GM12878 (cell line): ENCODE results near the gene PPP2R1A. TPM values are rescaled to one million over a fixed set of nuclear protein-coding genes. Genes with fewer than 3 reads are reported as not detected.

Source experiments
- EED ChIP-seq: sonication (generic); IDR thresholded peaks from 2 replicates; pipeline ENCODE4 v1.6.1; 2016; ENCODE audit warnings: antibody characterized with exemption, low read depth
- EGR1 ChIP-seq, 2 experiments: IDR thresholded peaks; 1 replicate in 1 of 2; 2 replicates in 1 of 2; pipeline ENCODE4 v1.6.1; 2011 to 2012; ENCODE audit warnings: low read depth in 2 of 2, low read length in 2 of 2, borderline replicate concordance in 1 of 2, mild to moderate bottlenecking in 1 of 2, moderate library complexity in 1 of 2
- FOS ChIP-seq: IDR thresholded peaks from 3 replicates; pipeline ENCODE4 v1.6.1; 2011; ENCODE audit warnings: borderline replicate concordance; ENCODE audit not compliant: insufficient read length; ENCODE audit errors: extremely low read depth
- FOXM1 ChIP-seq: IDR thresholded peaks from 2 replicates; pipeline ENCODE4 v1.6.1; 2012; ENCODE audit warnings: low read depth, mild to moderate bottlenecking, inconsistent platforms, low read length, moderate library complexity
- IRF4 ChIP-seq: IDR thresholded peaks from 2 replicates; pipeline ENCODE4 v1.6.1; 2011; ENCODE audit warnings: low read depth, low read length
- JUND ChIP-seq: IDR thresholded peaks from 2 replicates; pipeline ENCODE4 v1.6.1; 2012; ENCODE audit warnings: low read depth, mild to moderate bottlenecking, low read length, improper control_type of control experiment, moderate library complexity
- MEF2B ChIP-seq: fragments of 450-650 bp; IDR thresholded peaks from 2 replicates; pipeline ENCODE4 v1.6.1; 2018; ENCODE audit warnings: mild to moderate bottlenecking, moderate library complexity; ENCODE audit not compliant: partially characterized antibody, poor library complexity, severe bottlenecking
- NBN ChIP-seq: fragments of 450-650 bp; IDR thresholded peaks from 2 replicates; pipeline ENCODE4 v1.6.1; 2016
- NFXL1 ChIP-seq: fragments of 450-650 bp; IDR thresholded peaks from 2 replicates; pipeline ENCODE4 v1.6.1; 2017; ENCODE audit warnings: antibody characterized with exemption, mild to moderate bottlenecking, borderline replicate concordance
- RCOR1 ChIP-seq: conservative IDR thresholded peaks from 2 replicates; pipeline ENCODE4 v1.6.1; 2012; ENCODE audit warnings: low read depth, low read length, improper control_type of control experiment
- SIN3A ChIP-seq: IDR thresholded peaks from 2 replicates; pipeline ENCODE4 v1.6.1; 2012; ENCODE audit warnings: low read depth, low read length, improper control_type of control experiment
- STAT3 ChIP-seq: IDR thresholded peaks from 2 replicates; pipeline ENCODE4 v1.6.1; 2011; ENCODE audit warnings: low read depth, low read length, improper control_type of control experiment
- ZNF384 ChIP-seq: IDR thresholded peaks from 2 replicates; pipeline ENCODE4 v1.6.1; 2012; ENCODE audit warnings: low read depth, mild to moderate bottlenecking, low read length, improper control_type of control experiment, borderline replicate concordance
- ZNF622 ChIP-seq: fragments of 450-650 bp; IDR thresholded peaks from 2 replicates; pipeline ENCODE4 v1.6.1; 2017; ENCODE audit warnings: mild to moderate bottlenecking, inconsistent platforms
- polyA plus RNA-seq, 11 experiments: library from polyadenylated mRNA; depleted of rRNA in 4 of 11; unstranded in 6 of 11; stranded (reverse) in 5 of 11; fragments of >200 nt; fragmentation: Nextera tagmentation in 4 of 11; fragmentation: Illumina TruSeq in 1 of 11; extraction: Ambion mirVana in 4 of 11; extraction: Trizol in 1 of 11; gene quantifications; 1 replicate in 1 of 11; 2 replicates in 10 of 11; pipeline versions ENCODE4 v1.2.1 to v1.2.3, GENCODE V29; 2011 to 2016; ENCODE audit warnings: inconsistent platforms in 2 of 11, missing spikeins in 2 of 11, low read depth in 1 of 11
- total RNA-seq, 4 experiments: library from RNA; depleted of rRNA in 3 of 4; stranded (reverse); fragments of >200 nt in 3 of 4; fragmentation: Illumina TruSeq in 1 of 4; extraction: Trizol in 1 of 4; gene quantifications; 2 replicates each; pipeline versions ENCODE4 v1.2.1 to v1.2.3, GENCODE V29; 2013 to 2021
- TF ChIP-seq, protein P1 (sequence below): fragments of 150-350 bp; IDR thresholded peaks from 2 replicates; pipeline ENCODE4 v1.6.1; 2014; ENCODE audit warnings: mild to moderate bottlenecking, low read depth, low read length
- TF ChIP-seq, protein P2 (sequence below): IDR thresholded peaks from 2 replicates; pipeline ENCODE4 v1.6.1; 2012; ENCODE audit warnings: low read depth, low read length, improper control_type of control experiment
- TF ChIP-seq, protein P3 (sequence below): fragments of 450-650 bp; IDR thresholded peaks from 2 replicates; pipeline ENCODE4 v1.6.1; 2016; ENCODE audit warnings: mild to moderate bottlenecking
- TF ChIP-seq, protein P4 (sequence below): IDR thresholded peaks from 2 replicates; pipeline ENCODE4 v1.6.1; 2011; ENCODE audit warnings: mild to moderate bottlenecking, low read depth, low read length, moderate library complexity; ENCODE audit not compliant: insufficient replicate concordance
- TF ChIP-seq, protein P5 (sequence below): fragments of 450-650 bp; formaldehyde crosslinking; IDR thresholded peaks from 2 replicates; pipeline ENCODE4 v1.5.0; 2022; ENCODE audit warnings: mild to moderate bottlenecking, missing genetic modification characterization

The PPP2R1A gene
- total and polyA plus RNA-seq, 10 of the 15 experiments (the other 5 are each of a cell fraction or from before 2014, with no cell fraction given) = 16.0 to 359 (median 140) TPM

DNA sequence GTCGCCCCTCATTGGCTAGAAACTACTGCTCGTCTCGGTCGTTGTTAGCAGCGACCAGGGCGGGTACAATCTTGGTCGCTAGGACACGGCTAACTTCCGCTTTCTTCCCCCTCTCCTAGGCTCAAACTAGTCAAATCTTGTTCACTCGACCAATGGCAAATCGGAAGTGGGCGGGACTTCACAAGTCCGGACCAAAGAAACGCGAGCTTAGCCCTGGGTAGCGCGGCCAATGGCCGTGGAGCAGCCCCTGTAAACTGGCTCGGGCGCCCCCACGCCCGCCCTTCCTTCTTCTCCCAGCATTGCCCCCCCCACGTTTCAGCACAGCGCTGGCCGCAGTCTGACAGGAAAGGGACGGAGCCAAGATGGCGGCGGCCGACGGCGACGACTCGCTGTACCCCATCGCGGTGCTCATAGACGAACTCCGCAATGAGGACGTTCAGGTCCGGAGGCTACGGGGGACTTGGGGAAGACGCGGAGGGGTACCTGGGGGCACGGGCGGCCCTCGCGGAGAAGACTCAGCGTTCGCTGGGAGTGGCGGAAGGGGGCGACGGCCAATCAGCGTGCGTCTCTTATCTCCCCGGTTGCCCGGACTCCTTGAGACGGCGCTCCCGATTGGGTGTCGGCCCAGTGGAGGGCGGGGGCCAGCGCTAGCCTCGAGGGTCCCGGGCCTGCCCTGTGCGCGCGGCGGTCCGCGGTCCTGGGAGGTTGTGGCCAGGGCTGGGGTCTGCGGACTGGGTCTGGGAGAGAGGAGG, at the start of gene PPP2R1A (continued):
- no peak for TF ChIP-seq IRF4
- TF ChIP-seq, protein P1, sequence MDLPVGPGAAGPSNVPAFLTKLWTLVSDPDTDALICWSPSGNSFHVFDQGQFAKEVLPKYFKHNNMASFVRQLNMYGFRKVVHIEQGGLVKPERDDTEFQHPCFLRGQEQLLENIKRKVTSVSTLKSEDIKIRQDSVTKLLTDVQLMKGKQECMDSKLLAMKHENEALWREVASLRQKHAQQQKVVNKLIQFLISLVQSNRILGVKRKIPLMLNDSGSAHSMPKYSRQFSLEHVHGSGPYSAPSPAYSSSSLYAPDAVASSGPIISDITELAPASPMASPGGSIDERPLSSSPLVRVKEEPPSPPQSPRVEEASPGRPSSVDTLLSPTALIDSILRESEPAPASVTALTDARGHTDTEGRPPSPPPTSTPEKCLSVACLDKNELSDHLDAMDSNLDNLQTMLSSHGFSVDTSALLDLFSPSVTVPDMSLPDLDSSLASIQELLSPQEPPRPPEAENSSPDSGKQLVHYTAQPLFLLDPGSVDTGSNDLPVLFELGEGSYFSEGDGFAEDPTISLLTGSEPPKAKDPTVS = no peak
- no peak for TF ChIP-seq STAT3
- TF ChIP-seq, protein P2, sequence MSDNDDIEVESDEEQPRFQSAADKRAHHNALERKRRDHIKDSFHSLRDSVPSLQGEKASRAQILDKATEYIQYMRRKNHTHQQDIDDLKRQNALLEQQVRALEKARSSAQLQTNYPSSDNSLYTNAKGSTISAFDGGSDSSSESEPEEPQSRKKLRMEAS = no peak
- peak; percentile 60 for TF ChIP-seq FOS
- TF ChIP-seq, protein P3, sequence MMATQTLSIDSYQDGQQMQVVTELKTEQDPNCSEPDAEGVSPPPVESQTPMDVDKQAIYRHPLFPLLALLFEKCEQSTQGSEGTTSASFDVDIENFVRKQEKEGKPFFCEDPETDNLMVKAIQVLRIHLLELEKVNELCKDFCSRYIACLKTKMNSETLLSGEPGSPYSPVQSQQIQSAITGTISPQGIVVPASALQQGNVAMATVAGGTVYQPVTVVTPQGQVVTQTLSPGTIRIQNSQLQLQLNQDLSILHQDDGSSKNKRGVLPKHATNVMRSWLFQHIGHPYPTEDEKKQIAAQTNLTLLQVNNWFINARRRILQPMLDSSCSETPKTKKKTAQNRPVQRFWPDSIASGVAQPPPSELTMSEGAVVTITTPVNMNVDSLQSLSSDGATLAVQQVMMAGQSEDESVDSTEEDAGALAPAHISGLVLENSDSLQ = peak; percentile 97
- peak; percentile 67; the same call in 1 of the 2 replicates for TF ChIP-seq SIN3A
- TF ChIP-seq NBN = peak; percentile 84
- TF ChIP-seq, protein P4, sequence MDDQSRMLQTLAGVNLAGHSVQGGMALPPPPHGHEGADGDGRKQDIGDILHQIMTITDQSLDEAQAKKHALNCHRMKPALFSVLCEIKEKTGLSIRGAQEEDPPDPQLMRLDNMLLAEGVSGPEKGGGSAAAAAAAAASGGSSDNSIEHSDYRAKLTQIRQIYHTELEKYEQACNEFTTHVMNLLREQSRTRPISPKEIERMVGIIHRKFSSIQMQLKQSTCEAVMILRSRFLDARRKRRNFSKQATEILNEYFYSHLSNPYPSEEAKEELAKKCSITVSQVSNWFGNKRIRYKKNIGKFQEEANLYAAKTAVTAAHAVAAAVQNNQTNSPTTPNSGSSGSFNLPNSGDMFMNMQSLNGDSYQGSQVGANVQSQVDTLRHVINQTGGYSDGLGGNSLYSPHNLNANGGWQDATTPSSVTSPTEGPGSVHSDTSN = peak; percentile 90
- TF ChIP-seq ZNF384 = no peak
- no peak for TF ChIP-seq EED
- no peak for TF ChIP-seq FOXM1
- no peak for TF ChIP-seq NFXL1
- no peak for TF ChIP-seq RCOR1
- peak; percentile 74 for TF ChIP-seq MEF2B
- TF ChIP-seq, protein P5, sequence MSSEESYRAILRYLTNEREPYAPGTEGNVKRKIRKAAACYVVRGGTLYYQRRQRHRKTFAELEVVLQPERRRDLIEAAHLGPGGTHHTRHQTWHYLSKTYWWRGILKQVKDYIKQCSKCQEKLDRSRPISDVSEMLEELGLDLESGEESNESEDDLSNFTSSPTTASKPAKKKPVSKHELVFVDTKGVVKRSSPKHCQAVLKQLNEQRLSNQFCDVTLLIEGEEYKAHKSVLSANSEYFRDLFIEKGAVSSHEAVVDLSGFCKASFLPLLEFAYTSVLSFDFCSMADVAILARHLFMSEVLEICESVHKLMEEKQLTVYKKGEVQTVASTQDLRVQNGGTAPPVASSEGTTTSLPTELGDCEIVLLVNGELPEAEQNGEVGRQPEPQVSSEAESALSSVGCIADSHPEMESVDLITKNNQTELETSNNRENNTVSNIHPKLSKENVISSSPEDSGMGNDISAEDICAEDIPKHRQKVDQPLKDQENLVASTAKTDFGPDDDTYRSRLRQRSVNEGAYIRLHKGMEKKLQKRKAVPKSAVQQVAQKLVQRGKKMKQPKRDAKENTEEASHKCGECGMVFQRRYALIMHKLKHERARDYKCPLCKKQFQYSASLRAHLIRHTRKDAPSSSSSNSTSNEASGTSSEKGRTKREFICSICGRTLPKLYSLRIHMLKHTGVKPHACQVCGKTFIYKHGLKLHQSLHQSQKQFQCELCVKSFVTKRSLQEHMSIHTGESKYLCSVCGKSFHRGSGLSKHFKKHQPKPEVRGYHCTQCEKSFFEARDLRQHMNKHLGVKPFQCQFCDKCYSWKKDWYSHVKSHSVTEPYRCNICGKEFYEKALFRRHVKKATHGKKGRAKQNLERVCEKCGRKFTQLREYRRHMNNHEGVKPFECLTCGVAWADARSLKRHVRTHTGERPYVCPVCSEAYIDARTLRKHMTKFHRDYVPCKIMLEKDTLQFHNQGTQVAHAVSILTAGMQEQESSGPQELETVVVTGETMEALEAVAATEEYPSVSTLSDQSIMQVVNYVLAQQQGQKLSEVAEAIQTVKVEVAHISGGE (CRISPR knock-in tag) = no peak
- no peak for TF ChIP-seq JUND
- TF ChIP-seq EGR1 (IDR thresholded peaks at IDR 0.05; ENCODE audit: borderline replicate concordance in 1 of 2, low read depth in 2 of 2, low read length in 2 of 2) = peak in 1 of 2 experiments; percentile 45; a peak in 1 of 3 replicates
- TF ChIP-seq ZNF622 = no peak
